Stimulated activated CD8-positive, alpha-beta memory T cell treated with anti-CD3 and anti-CD28 coated beads, Interleukin-7, amount 100 ng/mL, for 24 hours (primary cell): ENCODE measurements around the gene FECH.
"Not testable (repeated sequence)": the region's sequence is repeated elsewhere in the genome, so short reads cannot be mapped to it uniquely, and the experiment has no call there.

ENCODE experiments used
- DNase-seq: peaks from one replicate; pipeline ENCODE4 v3.0.0-alpha.2; 2020; ENCODE audit warnings: low read depth

The FECH gene

GRCh38 chr18:57586251-57587049, at the start of gene FECH:
Gene FECH, minus strand, starts transcription at chr18:57586702. Its CDS starts 82 bp downstream, at chr18:57586620.
- peak; percentile 29 for DNase-seq

- no peak for DNase-seq
Observed at GRCh38 chr18:57635003-57635822, 48.7 kb upstream of the FECH start.

GRCh38 chr18:57631697-57632096, 45.2 kb upstream of the FECH start:
- DNase-seq, result no peak

GRCh38 chr18:57630754-57631595, 44.5 kb upstream of the FECH start:
- DNase-seq, result no peak

- peak; percentile 93 for DNase-seq
Observed at GRCh38 chr18:57630002-57630753, 43.7 kb upstream of the FECH start.

GRCh38 chr18:57629422-57629821, 42.9 kb upstream of the FECH start:
- DNase-seq, result no peak

- DNase-seq, result no peak
Observed at GRCh38 chr18:57627488-57627887, 41.0 kb upstream of the FECH start.

- no peak for DNase-seq
Observed at GRCh38 chr18:57624988-57625387, 38.5 kb upstream of the FECH start.

- peak; percentile 12 for DNase-seq
Observed at GRCh38 chr18:57621246-57621604, 34.7 kb upstream of the FECH start.

- DNase-seq, result no peak
Observed at GRCh38 chr18:57619876-57620275, 33.4 kb upstream of the FECH start.

- no peak for DNase-seq
Observed at GRCh38 chr18:57618910-57619309, 32.4 kb upstream of the FECH start.

- DNase-seq, result no peak
Observed at GRCh38 chr18:57603871-57604270, 17.4 kb upstream of the FECH start.

- no peak for DNase-seq
Observed at GRCh38 chr18:57595347-57595746, 8.8 kb upstream of the FECH start.

GRCh38 chr18:57592716-57593115, 6.2 kb upstream of the FECH start:
- DNase-seq, result not testable (repeated sequence)

- no peak for DNase-seq
Observed at GRCh38 chr18:57589161-57589560, 2.7 kb upstream of the FECH start.

- no peak for DNase-seq
Observed at GRCh38 chr18:57587098-57587661, 678 bp upstream of the FECH start.

- DNase-seq, result no peak
Observed at GRCh38 chr18:57585855-57586250, 649 bp downstream of the FECH start.

GRCh38 chr18:57585421-57585820, 1.1 kb downstream of the FECH start:
- no peak for DNase-seq

GRCh38 chr18:57584444-57584843, 2.1 kb downstream of the FECH start:
- no peak for DNase-seq

GRCh38 chr18:57583297-57583835, 3.1 kb downstream of the FECH start:
- DNase-seq, result no peak
